HG03521 (cell line): Measurements from ENCODE around the gene POF1B.

Experiments
- ATAC-seq: cut with Tn5 transposase; IDR thresholded peaks from one replicate; pipeline ENCODE4 v1.9.1; 2021; ENCODE audit warnings: mild to moderate bottlenecking, moderate library complexity; ENCODE audit not compliant: unreplicated experiment

Gene POF1B

GRCh38 chrX:85243761-85244449, 135.6 kb downstream of the POF1B start, which contains the start of the genes SATL1 and ZNF711:
TSS of gene SATL1 (minus strand) at chrX:85243779. CDS start at chrX:85108968, 134,811 bp downstream.
TSS of gene ZNF711 (plus strand) at chrX:85243991. CDS start at chrX:85247573, 3,582 bp downstream.
- no peak for ATAC-seq

- ATAC-seq, result no peak
These were observed 136.3 kb downstream of the POF1B start for GRCh38 chrX:85243155-85243554.
